HUES64 (cell line): ENCODE measurements around the gene TMEM119. TPM values are rescaled to one million over a fixed set of nuclear protein-coding genes. Genes with fewer than 3 reads are reported as not detected.

Experiments used
- H3K27ac ChIP-seq: 2 replicates; pipeline ENCODE4 v1.7.0; 2013; ENCODE audit warnings: low read depth, low read length, inconsistent platforms
- H3K27me3 ChIP-seq: 2 replicates; pipeline ENCODE4 v1.6.1; 2013; ENCODE audit warnings: mild to moderate bottlenecking, low read length; ENCODE audit not compliant: insufficient read depth
- H3K36me3 ChIP-seq: 2 replicates; pipeline ENCODE4 v1.6.1; 2013; ENCODE audit warnings: mild to moderate bottlenecking, low read length; ENCODE audit not compliant: insufficient read depth
- H3K4me1 ChIP-seq: 2 replicates; pipeline ENCODE4 v1.6.1; 2013; ENCODE audit warnings: mild to moderate bottlenecking, low read length, moderate library complexity; ENCODE audit not compliant: insufficient read depth
- H3K4me3 ChIP-seq: 2 replicates; pipeline ENCODE4 v1.5.1; 2013; ENCODE audit warnings: mild to moderate bottlenecking, low read length, moderate library complexity
- H3K9ac ChIP-seq: 2 replicates; pipeline ENCODE4 v1.6.1; 2013; ENCODE audit warnings: mild to moderate bottlenecking, low read depth, low read length
- H3K9me3 ChIP-seq: 2 replicates; pipeline ENCODE4 v1.6.1; 2013; ENCODE audit warnings: low read depth, low read length; ENCODE audit not compliant: insufficient read depth
- WGBS: fragments of 150-250, 120-280 bp; methylation state at CpG from one replicate; pipeline ENCODE4 v1.1.7; 2013; ENCODE audit warnings: missing lambda C conversion rate; 5-methylcytosine and 5-hydroxymethylcytosine counted together
- polyA plus RNA-seq, 2 experiments: library from polyadenylated mRNA; stranded (reverse); fragments of 50-300 nt; gene quantifications; one replicate each; pipeline ENCODE4 v1.2.3, GENCODE V29; 2013

Gene TMEM119
- polyA plus RNA-seq (2013, experiment 1 of 2), result 1.1 TPM
- 1.8 TPM for polyA plus RNA-seq (2013, experiment 2 of 2)

- no peaks in the 10 kb centered on the region for H3K4me1 ChIP-seq
- H3K27me3 ChIP-seq, result no peaks in the 10 kb centered on the region
- H3K9me3 ChIP-seq, result no peaks in the 10 kb centered on the region
- no peak within 1 kb of the TSS for H3K9ac ChIP-seq
- 65% methylated on average over 19 of the region's 27 CpGs for WGBS
- H3K27ac ChIP-seq, result no peak within 1 kb of the TSS
- H3K36me3 ChIP-seq, result no peaks in the 10 kb centered on the region
- no peak within 1 kb of the TSS for H3K4me3 ChIP-seq
Observed at GRCh38 chr12:108597559-108598471, at the start of gene TMEM119. Gene TMEM119, minus strand, starts transcription at chr12:108598084. Its CDS starts 5,701 bp downstream, at chr12:108592383.

GRCh38 chr12:108646600-108647579, 49.0 kb upstream of the TMEM119 start:
- Histone ChIP-seq H3K9me3 (no peaks in the 10 kb centered on the region), H3K4me3 (no peak overlapping the region), H3K27ac (no peak overlapping the region), H3K27me3 (no peaks in the 10 kb centered on the region), H3K9ac (no peak overlapping the region), H3K36me3 (peaks cover 75% of the 10 kb centered on the region), H3K4me1 (no peaks in the 10 kb centered on the region; the same call in 1 of the 2 replicates)
- WGBS, result 95% methylated on average over 8 of the region's 10 CpGs

- Histone ChIP-seq H3K9ac (no peak overlapping the region), H3K27me3 (no peaks in the 10 kb centered on the region), H3K4me3 (no peak overlapping the region), H3K4me1 (no peaks in the 10 kb centered on the region; the same call in 1 of the 2 replicates), H3K27ac (no peak overlapping the region), H3K9me3 (no peaks in the 10 kb centered on the region), H3K36me3 (peaks cover 67% of the 10 kb centered on the region)
- WGBS, result 95% methylated on average over 15 of the region's 15 CpGs
Observed at GRCh38 chr12:108645686-108646599, 48.1 kb upstream of the TMEM119 start.

- peaks cover 55% of the 10 kb centered on the region for H3K36me3 ChIP-seq
- H3K9me3 ChIP-seq, result no peaks in the 10 kb centered on the region
- H3K27ac ChIP-seq, result no peak overlapping the region
- no peak overlapping the region for H3K9ac ChIP-seq
- H3K4me1 ChIP-seq, result peaks cover 4% of the 10 kb centered on the region; the same call in 1 of the 2 replicates
- 93% methylated on average over 7 of the region's 7 CpGs for WGBS
- no peaks in the 10 kb centered on the region for H3K27me3 ChIP-seq
- no peak overlapping the region for H3K4me3 ChIP-seq
Observed at GRCh38 chr12:108644811-108645120, 46.9 kb upstream of the TMEM119 start.

GRCh38 chr12:108643941-108644810, 46.3 kb upstream of the TMEM119 start:
- WGBS, result 94% methylated on average over 18 of the region's 18 CpGs
- peaks cover 49% of the 10 kb centered on the region for H3K36me3 ChIP-seq
- H3K27me3 ChIP-seq, result no peaks in the 10 kb centered on the region
- peaks cover 7% of the 10 kb centered on the region; the same call in 1 of the 2 replicates for H3K4me1 ChIP-seq
- no peak overlapping the region for H3K27ac ChIP-seq
- H3K4me3 ChIP-seq, result no peak overlapping the region
- no peak overlapping the region for H3K9ac ChIP-seq
- H3K9me3 ChIP-seq, result no peaks in the 10 kb centered on the region

GRCh38 chr12:108642899-108643654, 45.2 kb upstream of the TMEM119 start:
- Histone ChIP-seq H3K9me3 (no peaks in the 10 kb centered on the region), H3K9ac (no peak overlapping the region), H3K36me3 (peaks cover 38% of the 10 kb centered on the region), H3K27ac (no peak overlapping the region), H3K4me1 (peaks cover 18% of the 10 kb centered on the region), H3K27me3 (no peaks in the 10 kb centered on the region), H3K4me3 (no peak overlapping the region)
- WGBS, result no CpG with 5 or more reads among the region's 1 CpG

- no peak overlapping the region for H3K27ac ChIP-seq
- H3K4me1 ChIP-seq, result peaks cover 25% of the 10 kb centered on the region
- no peaks in the 10 kb centered on the region for H3K27me3 ChIP-seq
- 94% methylated on average over 15 of the region's 16 CpGs for WGBS
- H3K4me3 ChIP-seq, result no peak overlapping the region
- H3K9ac ChIP-seq, result no peak overlapping the region
- H3K9me3 ChIP-seq, result no peaks in the 10 kb centered on the region
- H3K36me3 ChIP-seq, result peaks cover 31% of the 10 kb centered on the region
Observed at GRCh38 chr12:108642269-108642870, 44.5 kb upstream of the TMEM119 start.

GRCh38 chr12:108641446-108642268, 43.8 kb upstream of the TMEM119 start:
- no peak overlapping the region for H3K4me3 ChIP-seq
- no peak overlapping the region for H3K9ac ChIP-seq
- no peaks in the 10 kb centered on the region for H3K9me3 ChIP-seq
- H3K27me3 ChIP-seq, result no peaks in the 10 kb centered on the region
- H3K27ac ChIP-seq, result no peak overlapping the region
- WGBS, result 89% methylated on average over 9 of the region's 9 CpGs
- peaks cover 25% of the 10 kb centered on the region for H3K36me3 ChIP-seq
- peaks cover 31% of the 10 kb centered on the region for H3K4me1 ChIP-seq
